ENCODE measurements around the gene LETM1.

GRCh38 chr4:1789552-1789951 is 66.4 kb downstream of the LETM1 start:
- TF ChIP-seq POLR2A (IDR thresholded peaks at IDR 0.05; ENCODE audit: low read depth, low read length): no peak
- TF ChIP-seq POLR2AphosphoS5 (IDR thresholded peaks at IDR 0.05; ENCODE audit: low read depth, low read length): no peak
